Epithelial cell of proximal tubule (primary cell): ENCODE measurements around the gene FCMR. TPM values are rescaled to one million over a fixed set of nuclear protein-coding genes. Genes with fewer than 3 reads are reported as not detected.

ENCODE experiments used
- DNase-seq: peaks from one replicate; pipeline ENCODE4 v3.0.0-alpha.2; 2011; ENCODE audit warnings: low read depth
- H3K4me3 ChIP-seq: 2 replicates; pipeline ENCODE4 v1.5.1; 2011; ENCODE audit warnings: low read depth, mild to moderate bottlenecking, low read length
- total RNA-seq: library from RNA; depleted of rRNA; stranded (reverse); fragments of >200 nt; gene quantifications from 2 replicates; pipeline ENCODE4 v1.2.3, GENCODE V29; 2015
- TF ChIP-seq, protein P1 (sequence below): conservative IDR thresholded peaks from 2 replicates; pipeline ENCODE4 v1.5.1; 2012; ENCODE audit warnings: low read depth, mild to moderate bottlenecking, low read length

FCMR gene
- total RNA-seq, 1 donor from 2014 or later, result not detected

DNA sequence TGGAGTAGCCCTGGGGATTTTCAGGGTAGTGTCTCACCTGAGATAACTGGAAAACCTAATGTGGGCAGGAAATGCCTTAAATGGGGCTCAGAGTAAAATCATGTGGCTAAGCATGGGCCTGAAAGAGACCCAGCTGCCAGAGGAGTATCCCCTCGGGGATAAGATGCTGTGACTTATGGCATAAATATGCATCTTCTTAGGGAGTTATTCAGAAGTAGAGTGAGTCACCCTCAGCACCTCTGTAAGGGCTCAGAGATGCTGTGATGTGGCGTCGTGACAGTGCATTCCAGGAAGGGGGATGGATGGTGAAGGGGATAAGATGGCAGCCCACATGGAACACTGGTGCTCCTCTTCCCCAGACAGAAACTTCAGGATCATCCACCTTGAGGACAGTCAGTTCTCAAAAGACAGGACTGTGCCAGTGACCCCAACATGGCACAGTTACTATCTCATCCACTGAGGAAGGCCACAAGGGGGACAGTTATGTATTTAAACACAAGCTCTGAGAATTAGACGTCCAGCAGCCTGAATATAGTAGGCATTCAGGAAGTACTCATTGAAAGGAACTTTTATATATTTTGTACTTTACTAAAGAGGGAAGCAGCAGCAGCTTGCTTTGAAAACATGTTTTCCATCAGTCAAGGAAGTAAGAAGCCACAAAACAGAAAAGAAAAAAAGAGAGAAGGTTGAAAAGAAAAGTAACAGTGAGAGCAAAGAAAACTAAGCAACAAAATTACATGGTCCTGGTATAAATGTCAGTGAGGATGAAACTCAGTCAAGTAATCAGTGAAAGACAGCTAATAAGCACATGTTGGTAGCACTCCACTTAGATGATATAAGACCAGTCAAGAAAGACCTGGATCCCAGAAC, 16.2 kb downstream of the FCMR start:
- H3K4me3 ChIP-seq, result no peak overlapping the region
- DNase-seq, result no peak
- TF ChIP-seq, protein P1, sequence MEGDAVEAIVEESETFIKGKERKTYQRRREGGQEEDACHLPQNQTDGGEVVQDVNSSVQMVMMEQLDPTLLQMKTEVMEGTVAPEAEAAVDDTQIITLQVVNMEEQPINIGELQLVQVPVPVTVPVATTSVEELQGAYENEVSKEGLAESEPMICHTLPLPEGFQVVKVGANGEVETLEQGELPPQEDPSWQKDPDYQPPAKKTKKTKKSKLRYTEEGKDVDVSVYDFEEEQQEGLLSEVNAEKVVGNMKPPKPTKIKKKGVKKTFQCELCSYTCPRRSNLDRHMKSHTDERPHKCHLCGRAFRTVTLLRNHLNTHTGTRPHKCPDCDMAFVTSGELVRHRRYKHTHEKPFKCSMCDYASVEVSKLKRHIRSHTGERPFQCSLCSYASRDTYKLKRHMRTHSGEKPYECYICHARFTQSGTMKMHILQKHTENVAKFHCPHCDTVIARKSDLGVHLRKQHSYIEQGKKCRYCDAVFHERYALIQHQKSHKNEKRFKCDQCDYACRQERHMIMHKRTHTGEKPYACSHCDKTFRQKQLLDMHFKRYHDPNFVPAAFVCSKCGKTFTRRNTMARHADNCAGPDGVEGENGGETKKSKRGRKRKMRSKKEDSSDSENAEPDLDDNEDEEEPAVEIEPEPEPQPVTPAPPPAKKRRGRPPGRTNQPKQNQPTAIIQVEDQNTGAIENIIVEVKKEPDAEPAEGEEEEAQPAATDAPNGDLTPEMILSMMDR, result no peak

DNA sequence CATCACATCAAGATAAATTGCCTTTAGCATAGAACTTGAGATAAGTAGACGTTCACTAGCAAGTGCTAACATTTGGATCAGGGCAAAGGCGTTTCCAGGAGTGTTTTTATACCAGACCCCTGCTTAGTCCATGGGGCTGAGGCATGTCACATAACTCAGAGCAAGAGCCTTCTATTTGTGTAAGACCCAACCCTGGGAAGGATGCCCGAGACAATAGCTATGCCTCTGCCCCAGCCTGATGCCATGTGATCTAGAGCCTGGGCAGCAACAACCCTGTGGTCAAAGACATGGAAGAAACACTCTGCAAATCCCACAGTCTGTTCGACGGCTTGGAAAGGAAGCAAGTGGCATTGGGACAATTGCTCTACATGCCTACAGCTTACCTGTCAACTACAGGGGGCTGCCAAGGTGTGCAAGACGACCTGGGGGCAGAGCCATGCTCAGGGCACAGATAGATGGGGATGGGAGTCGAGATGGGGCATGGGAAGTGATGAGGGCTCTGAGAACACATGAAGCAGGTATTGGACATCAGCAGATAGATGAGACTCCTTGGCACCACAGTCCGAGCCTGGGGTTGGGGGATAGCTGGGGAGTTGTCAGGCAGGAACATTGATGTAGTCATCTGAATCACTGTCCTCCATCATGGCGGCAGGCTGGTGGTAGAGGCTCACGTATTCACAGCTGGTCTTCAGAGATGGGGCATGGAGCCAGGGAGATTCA, 17.2 kb downstream of the FCMR start:
- TF ChIP-seq, protein P1, result no peak
- no peak overlapping the region for H3K4me3 ChIP-seq
- DNase-seq, result no peak

DNA sequence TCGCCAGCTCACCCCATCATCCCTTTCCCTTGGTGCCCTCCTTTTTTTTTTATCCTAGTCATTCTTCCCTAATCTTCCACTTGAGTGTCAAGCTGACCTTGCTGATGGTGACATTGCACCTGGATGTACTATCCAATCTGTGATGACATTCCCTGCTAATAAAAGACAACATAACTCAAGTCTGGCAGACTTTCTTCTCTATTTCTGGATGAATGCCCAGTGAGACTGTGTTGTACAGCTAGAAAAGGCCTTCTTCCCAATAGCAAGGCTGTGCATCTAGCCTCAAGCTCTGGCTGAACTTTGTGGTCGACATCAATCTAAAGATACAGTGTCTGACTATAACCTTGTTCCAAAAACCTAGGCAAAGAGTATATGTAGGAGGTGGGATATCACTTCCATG, 18.1 kb downstream of the FCMR start:
- DNase-seq, result no peak
- H3K4me3 ChIP-seq, result no peak overlapping the region
- TF ChIP-seq, protein P1, result no peak

GRCh38 chr1:206902702-206903101, 19.0 kb downstream of the FCMR start:
- TF ChIP-seq, protein P1, result no peak
- no peak for DNase-seq
- H3K4me3 ChIP-seq, result no peak overlapping the region

GRCh38 chr1:206901944-206902343, 19.8 kb downstream of the FCMR start:
- TF ChIP-seq, protein P1, result no peak
- DNase-seq, result no peak
- no peak overlapping the region for H3K4me3 ChIP-seq

GRCh38 chr1:206900149-206900548, 21.6 kb downstream of the FCMR start:
- no peak for DNase-seq
- TF ChIP-seq, protein P1, result no peak
- H3K4me3 ChIP-seq, result no peak overlapping the region

GRCh38 chr1:206899717-206900116, 22.0 kb downstream of the FCMR start:
- TF ChIP-seq, protein P1, result no peak
- no peak for DNase-seq
- H3K4me3 ChIP-seq, result no peak overlapping the region
